Effector memory CD4-positive, alpha-beta T cell (primary cell): ENCODE measurements around the gene MPPED2.

Experiments
- DNase-seq, 3 donors: peaks; one replicate each; pipeline ENCODE4 v3.0.0-alpha.2; 2020
- H3K27ac ChIP-seq: 2 replicates; pipeline ENCODE4 v1.7.0; 2013; ENCODE audit warnings: mild to moderate bottlenecking, low read length, moderate library complexity; ENCODE audit not compliant: insufficient read depth, poor library complexity, severe bottlenecking
- H3K27me3 ChIP-seq: replicated peaks from 2 replicates; pipeline ENCODE4 v1.7.0; 2013; ENCODE audit warnings: mild to moderate bottlenecking, low read length; ENCODE audit not compliant: insufficient read depth, control insufficient read depth, poor library complexity, severe bottlenecking
- H3K36me3 ChIP-seq: 2 replicates; pipeline ENCODE4 v1.7.0; 2013; ENCODE audit warnings: mild to moderate bottlenecking, low read length, moderate library complexity; ENCODE audit not compliant: control insufficient read depth, insufficient read depth
- H3K4me1 ChIP-seq: 2 replicates; pipeline ENCODE4 v1.7.0; 2013; ENCODE audit warnings: low read length, mild to moderate bottlenecking; ENCODE audit not compliant: control insufficient read depth, insufficient read depth, poor library complexity, severe bottlenecking
- H3K4me3 ChIP-seq: 2 replicates; pipeline ENCODE4 v1.7.0; 2013; ENCODE audit warnings: low read length, low read depth, mild to moderate bottlenecking; ENCODE audit not compliant: insufficient read depth, poor library complexity, severe bottlenecking
- H3K9me3 ChIP-seq: 2 replicates; pipeline ENCODE4 v1.7.0; 2013; ENCODE audit warnings: mild to moderate bottlenecking, low read length, moderate library complexity; ENCODE audit not compliant: control insufficient read depth

The MPPED2 gene

GRCh38 chr11:30596832-30597231, 10.7 kb upstream of the MPPED2 start:
- Histone ChIP-seq H3K4me3 (no peak overlapping the region), H3K27me3 (no peaks in the 10 kb centered on the region), H3K9me3 (no peaks in the 10 kb centered on the region)

GRCh38 chr11:30595934-30596333, 9.8 kb upstream of the MPPED2 start:
- Histone ChIP-seq H3K4me3 (no peak overlapping the region), H3K9me3 (no peaks in the 10 kb centered on the region), H3K27me3 (no peaks in the 10 kb centered on the region), H3K36me3 (no peaks in the 10 kb centered on the region), H3K27ac (no peak overlapping the region), H3K4me1 (no peaks in the 10 kb centered on the region)
- no peak for DNase-seq

More at GRCh38 chr11:30596832-30597231, 10.7 kb upstream of the MPPED2 start:
- Histone ChIP-seq H3K4me1 (no peaks in the 10 kb centered on the region), H3K27ac (no peak overlapping the region), H3K36me3 (no peaks in the 10 kb centered on the region)
- DNase-seq = no peak

GRCh38 chr11:30594646-30595411, 8.7 kb upstream of the MPPED2 start:
- no peak for DNase-seq
- no peaks in the 10 kb centered on the region for H3K36me3 ChIP-seq
- H3K4me3 ChIP-seq = no peak overlapping the region
- H3K9me3 ChIP-seq = no peaks in the 10 kb centered on the region
- H3K4me1 ChIP-seq = no peaks in the 10 kb centered on the region
- H3K27me3 ChIP-seq = no peaks in the 10 kb centered on the region
- H3K27ac ChIP-seq = no peak overlapping the region

GRCh38 chr11:30587269-30587812, 1.2 kb upstream of the MPPED2 start:
- Histone ChIP-seq H3K27me3 (peaks cover 3% of the 10 kb centered on the region), H3K9me3 (no peaks in the 10 kb centered on the region), H3K4me3 (no peak overlapping the region), H3K27ac (no peak overlapping the region), H3K36me3 (no peaks in the 10 kb centered on the region), H3K4me1 (no peaks in the 10 kb centered on the region)
- DNase-seq = no peak

- no peak for DNase-seq
- no peak overlapping the region for H3K4me3 ChIP-seq
- H3K27ac ChIP-seq = no peak overlapping the region
- H3K36me3 ChIP-seq = no peaks in the 10 kb centered on the region
- no peaks in the 10 kb centered on the region for H3K9me3 ChIP-seq
- H3K4me1 ChIP-seq = no peaks in the 10 kb centered on the region
- H3K27me3 ChIP-seq = peaks cover 3% of the 10 kb centered on the region
These were observed 282 bp downstream of the MPPED2 start for GRCh38 chr11:30585892-30586250.

DNA sequence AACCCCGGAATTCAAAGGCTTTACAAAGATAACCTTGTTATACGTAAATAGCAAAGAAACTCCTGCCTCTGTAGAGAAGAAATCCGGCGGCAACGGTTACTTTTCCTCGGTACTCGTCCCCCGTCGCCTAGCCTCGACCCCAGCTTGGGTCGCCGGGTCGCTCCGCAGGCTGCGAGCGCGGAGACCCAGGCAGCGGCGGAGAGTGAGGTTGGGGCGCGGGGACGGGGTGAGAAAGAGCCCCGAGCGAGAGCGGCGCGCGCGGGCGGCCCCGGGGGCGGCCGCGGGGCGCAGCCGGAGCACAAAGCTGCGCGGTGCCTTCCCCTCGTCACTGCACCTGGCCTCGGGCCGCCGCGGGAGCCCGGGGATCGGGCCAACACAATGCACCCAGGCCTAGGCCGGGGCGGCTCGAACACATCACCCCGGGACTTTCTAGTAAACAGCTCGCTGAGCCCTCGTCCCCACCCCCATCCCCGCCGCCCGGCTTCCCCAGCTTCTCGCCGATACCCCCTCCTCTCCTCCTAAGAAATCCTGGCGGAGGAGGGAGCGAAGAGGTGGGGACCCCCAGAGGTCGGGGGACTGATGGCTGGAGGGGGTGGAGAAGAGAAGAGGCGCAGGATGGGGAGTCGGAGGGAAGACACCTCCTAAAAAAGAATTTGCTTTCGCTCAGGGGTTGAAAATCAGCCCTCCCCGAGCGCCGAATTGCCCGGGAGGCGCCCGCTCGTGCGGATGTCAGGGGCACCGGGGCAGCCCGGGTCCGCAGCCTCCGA, 845 bp downstream of the MPPED2 start:
- no peak for DNase-seq
- Histone ChIP-seq H3K36me3 (no peaks in the 10 kb centered on the region), H3K27me3 (peaks cover 3% of the 10 kb centered on the region), H3K27ac (no peak overlapping the region), H3K4me1 (no peaks in the 10 kb centered on the region), H3K4me3 (no peak overlapping the region), H3K9me3 (no peaks in the 10 kb centered on the region)

DNA sequence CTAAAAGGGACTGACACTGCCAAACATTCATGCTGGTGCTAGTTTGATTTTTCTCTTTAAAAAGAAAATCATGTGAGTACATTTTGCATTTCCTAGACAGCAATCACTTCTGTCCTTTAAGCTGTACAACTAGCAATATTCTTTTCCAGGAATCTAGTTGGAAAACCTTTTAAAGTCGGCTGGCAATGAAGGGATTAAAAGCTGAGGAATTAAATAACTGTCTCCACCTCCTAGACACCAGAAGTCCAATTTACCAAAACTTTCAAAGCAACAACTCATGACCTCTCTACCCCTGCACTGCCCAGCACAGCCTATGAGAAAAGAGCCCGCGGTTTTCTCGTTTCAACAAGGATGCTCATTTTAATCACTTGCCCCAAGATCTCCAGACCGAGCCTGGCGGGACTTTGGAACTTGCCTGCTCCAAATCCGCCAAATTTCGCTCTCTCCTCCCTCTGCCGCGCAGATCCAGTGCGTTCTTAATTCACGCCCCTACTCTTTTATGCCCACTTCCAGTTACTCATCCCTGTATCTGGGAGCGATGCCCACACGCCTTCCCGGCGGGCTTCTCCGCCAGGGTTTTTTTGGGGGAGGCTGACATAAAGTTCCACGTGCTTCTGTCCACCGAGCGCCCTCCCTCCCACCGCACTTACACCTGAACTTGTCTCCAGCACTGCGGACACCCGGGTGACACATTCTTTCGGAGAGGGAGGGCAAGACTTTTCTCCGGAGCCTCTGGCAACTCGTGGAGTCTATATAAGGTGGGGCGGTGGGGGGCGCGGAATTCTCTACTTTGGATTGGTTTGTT, 2.5 kb downstream of the MPPED2 start:
- no peak overlapping the region for H3K4me3 ChIP-seq
- DNase-seq = no peak
- no peaks in the 10 kb centered on the region for H3K4me1 ChIP-seq
- no peaks in the 10 kb centered on the region for H3K36me3 ChIP-seq
- no peaks in the 10 kb centered on the region for H3K9me3 ChIP-seq
- peaks cover 3% of the 10 kb centered on the region for H3K27me3 ChIP-seq
- no peak overlapping the region for H3K27ac ChIP-seq

GRCh38 chr11:30582726-30583125, 3.4 kb downstream of the MPPED2 start:
- H3K9me3 ChIP-seq = no peaks in the 10 kb centered on the region
- H3K4me1 ChIP-seq = no peaks in the 10 kb centered on the region
- peaks cover 3% of the 10 kb centered on the region for H3K27me3 ChIP-seq
- H3K36me3 ChIP-seq = no peaks in the 10 kb centered on the region
- DNase-seq = no peak
- no peak overlapping the region for H3K4me3 ChIP-seq
- no peak overlapping the region for H3K27ac ChIP-seq

- DNase-seq = no peak
- peaks cover 3% of the 10 kb centered on the region for H3K27me3 ChIP-seq
- H3K4me3 ChIP-seq = no peak overlapping the region
These were observed 4.5 kb downstream of the MPPED2 start for GRCh38 chr11:30581675-30582074.

More at GRCh38 chr11:30581675-30582074, 4.5 kb downstream of the MPPED2 start:
- no peak overlapping the region for H3K27ac ChIP-seq
- no peaks in the 10 kb centered on the region for H3K4me1 ChIP-seq
- H3K36me3 ChIP-seq = no peaks in the 10 kb centered on the region
- H3K9me3 ChIP-seq = no peaks in the 10 kb centered on the region
